Raji (cell line): ENCODE measurements around the gene GADL1.

Experiments
- POLR2A ChIP-seq: IDR thresholded peaks from 2 replicates; pipeline ENCODE4 v1.6.1; 2011; ENCODE audit warnings: low read depth, low read length, control low read depth; ENCODE audit not compliant: insufficient read depth

Gene GADL1

DNA sequence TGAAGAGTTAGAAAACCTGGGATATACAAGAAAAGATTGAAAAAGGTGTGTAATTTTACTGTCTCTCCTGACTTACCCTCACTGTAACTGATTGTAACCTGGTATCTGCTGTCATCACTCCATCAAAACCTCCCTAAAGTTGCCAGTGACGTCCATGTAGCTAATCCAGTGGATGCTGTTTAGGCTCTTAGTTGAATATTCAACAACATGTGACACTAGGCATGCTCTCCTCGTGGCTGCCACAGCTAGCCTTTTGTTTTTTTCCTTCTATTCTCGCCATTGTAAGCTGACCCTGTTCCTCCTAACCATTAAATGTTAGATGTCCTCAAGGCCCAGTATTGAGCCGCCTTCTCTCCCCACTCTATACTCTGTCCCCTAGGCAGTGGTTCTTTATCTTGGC lies 41.6 kb downstream of the GADL1 start:
- TF ChIP-seq POLR2A: no peak

DNA sequence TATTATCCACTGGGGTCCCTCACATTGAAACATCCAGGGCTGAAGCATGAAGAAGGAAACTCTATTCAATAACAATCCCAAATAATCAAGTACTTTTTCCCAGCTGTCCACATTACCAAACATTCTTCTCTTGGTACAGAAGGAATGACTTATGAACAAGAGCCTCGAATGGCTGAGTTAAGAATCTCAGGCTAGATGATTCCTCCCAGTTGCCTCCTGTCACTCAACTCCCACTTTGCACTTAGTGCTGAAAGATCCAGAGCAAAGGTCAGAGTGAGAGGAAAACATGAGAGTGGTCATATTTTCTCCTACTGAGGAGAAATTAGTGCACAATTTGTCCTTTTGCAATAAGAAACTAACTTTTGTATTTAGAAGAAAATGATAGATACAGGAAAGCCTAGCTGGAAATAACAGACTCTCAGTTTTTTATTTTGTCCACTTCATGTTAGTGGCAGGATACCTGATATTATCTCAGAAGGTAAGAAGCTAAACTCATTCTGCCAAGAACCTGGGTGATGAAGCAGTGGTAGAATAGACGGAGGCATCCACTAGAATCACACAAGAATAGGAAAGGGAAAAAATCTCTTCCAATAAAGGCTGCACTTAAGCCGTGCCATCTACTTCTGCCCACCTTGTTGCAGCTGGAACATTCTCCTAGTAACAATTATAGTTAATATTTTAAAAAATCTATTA lies 46.2 kb downstream of the GADL1 start:
- TF ChIP-seq POLR2A: no peak

DNA sequence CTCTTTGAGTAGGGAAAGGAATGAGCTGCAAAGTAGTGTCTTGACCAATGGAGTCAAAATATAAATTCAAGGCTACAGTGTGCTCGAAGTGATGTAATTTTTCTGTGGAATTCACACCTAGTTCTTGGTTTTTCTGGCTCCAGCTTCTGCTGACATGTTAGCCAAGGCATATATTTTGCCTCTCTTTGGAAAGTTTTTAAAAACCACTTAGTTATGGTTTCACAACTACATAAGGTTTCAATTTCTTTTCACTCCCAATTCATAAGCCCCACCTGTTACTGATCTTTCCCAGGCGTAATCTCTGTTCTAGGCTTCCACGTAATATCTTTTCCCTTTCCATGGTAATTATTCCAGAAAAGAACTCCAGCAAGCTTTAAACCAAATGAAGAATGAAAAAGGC lies 46.9 kb downstream of the GADL1 start:
- no peak for TF ChIP-seq POLR2A

DNA sequence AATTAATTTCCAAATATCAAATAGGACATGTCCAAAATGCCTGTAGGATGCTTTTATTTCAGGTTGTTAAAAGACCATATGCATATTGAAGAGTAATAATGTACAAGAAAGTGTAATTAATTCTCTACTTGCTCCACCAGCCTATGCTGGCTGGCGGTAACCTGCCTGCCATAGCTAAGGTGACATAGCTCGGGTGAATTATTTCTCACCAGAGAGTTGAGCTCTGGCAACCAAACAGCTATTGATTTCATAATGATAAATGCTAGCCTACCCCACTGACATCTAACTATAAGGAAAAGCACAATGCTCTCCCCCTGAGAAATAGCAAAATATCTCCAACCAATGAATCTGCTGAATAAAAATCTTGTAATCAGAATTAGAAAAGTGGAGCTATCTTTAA lies 48.9 kb downstream of the GADL1 start:
- TF ChIP-seq POLR2A: no peak

DNA sequence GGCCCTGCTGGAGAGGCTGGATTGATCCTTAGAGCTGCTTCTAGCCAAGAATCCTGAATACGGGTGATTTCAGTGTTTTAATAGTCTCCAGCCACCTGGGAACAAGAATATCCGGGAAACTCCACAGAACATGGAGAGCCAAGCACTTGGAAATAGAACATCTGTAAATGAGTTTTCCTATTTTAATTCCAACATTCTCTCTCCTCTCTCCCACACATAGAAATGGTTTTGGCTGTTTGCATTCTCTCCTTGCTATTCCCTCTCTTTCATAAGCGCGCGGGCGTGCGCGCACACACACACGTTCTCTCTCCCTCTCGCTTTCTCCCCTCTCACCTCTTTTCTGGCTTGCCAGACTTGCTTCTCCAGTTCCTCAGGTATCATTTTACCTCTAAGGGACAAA lies 50.6 kb downstream of the GADL1 start:
- no peak for TF ChIP-seq POLR2A

DNA sequence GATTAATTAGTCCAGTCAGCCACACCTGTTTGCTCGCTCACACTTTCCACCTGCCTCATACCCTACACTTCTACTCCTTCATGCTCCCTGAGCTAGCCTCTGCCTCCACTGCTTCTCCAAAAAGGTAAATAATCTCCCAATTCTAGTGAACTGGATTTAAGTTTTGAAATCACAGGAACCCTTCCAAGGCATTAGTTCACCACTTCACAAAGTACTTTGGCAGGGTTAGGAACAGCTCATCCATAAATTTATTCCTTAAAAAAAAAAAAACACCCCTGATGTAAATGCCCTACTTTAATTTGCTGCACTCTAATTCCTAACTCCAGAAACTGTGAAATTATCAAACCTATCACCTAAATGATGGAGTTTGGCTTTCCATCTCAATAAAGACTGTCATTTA lies 58.3 kb downstream of the GADL1 start:
- TF ChIP-seq POLR2A: no peak

DNA sequence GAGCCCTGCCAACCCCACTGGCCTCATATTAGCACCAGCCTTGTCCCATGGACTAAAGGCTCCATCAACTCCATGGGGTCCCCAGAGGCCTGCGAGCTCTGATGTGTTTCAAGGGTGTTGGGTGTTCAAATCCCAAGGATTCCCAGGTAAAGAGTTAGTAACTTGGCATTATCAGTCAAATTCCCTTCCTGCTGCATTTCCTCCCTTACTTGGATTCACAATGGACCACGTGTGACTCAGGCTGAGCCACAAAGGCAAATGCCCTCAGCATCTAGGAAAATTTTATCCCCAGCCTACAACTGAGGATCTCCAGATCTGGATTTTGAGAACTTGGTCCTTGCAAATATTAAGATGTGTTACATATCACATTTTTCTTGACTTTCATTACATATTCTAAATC lies 58.8 kb downstream of the GADL1 start:
- no peak for TF ChIP-seq POLR2A

DNA sequence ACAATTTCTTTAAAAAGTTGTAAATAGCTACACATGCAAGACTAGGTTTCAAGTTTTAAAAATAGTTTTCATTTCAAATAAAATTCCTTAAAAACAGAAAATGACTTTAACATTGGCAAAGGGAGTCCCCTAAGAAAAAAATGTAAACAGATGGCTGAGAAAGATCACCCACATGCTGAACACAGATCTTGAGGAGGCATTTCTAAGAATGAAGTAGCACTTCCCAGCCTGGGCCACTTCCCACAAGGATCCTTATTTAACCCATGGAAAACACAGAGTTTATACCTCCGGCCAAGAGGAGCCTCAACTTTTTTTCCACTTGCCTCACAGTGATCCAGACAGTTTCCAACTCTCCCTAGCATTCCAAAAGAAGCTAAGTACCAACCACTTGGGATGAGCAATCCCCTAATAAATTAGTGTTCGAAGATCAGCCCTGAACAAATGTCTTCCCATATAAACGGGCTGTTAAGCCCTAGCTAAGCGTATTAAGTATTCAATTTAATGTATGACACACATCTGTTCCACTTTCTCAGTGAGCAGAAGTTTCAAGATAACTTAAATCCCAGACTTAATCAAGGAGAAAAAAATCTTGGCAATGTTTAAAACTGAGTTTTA lies 61.4 kb downstream of the GADL1 start:
- no peak for TF ChIP-seq POLR2A

DNA sequence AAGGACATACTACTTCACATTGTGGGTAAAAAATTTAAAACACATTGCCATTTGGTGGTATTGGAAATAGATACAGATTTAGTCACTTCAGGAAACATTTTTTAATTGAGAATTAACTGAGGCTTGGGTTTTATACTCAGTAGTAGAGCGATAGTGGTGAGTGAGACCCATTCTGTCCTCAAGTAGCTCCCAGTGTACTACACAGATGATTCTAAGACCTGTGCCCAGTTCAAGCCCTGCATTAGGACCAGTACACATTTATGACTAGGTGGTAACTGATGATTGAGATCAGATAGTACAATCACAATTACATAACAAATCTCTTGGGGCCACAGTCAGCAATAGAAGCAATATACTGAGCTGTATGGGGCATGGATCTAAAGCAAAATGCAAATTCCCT lies 67.4 kb downstream of the GADL1 start:
- TF ChIP-seq POLR2A: no peak

DNA sequence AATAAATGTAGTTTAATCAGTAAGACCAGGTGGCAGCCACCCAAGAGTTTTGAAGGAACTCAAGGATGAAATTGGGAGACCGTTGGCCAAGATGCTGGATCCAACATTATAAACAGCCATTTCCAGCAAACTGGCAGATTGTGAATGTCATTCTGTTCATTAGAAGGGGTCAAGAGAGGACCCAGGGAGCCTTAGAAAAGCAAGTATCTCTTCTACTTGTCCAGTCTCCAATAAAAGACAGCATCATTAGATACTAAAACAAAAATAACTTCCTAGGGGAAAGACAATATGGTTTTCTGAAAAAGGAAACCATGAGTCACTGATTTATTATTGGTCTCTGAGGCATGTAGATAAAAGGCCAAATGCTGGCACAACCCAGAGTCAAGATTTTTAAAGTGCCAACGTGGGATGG lies 67.9 kb downstream of the GADL1 start:
- TF ChIP-seq POLR2A: no peak

DNA sequence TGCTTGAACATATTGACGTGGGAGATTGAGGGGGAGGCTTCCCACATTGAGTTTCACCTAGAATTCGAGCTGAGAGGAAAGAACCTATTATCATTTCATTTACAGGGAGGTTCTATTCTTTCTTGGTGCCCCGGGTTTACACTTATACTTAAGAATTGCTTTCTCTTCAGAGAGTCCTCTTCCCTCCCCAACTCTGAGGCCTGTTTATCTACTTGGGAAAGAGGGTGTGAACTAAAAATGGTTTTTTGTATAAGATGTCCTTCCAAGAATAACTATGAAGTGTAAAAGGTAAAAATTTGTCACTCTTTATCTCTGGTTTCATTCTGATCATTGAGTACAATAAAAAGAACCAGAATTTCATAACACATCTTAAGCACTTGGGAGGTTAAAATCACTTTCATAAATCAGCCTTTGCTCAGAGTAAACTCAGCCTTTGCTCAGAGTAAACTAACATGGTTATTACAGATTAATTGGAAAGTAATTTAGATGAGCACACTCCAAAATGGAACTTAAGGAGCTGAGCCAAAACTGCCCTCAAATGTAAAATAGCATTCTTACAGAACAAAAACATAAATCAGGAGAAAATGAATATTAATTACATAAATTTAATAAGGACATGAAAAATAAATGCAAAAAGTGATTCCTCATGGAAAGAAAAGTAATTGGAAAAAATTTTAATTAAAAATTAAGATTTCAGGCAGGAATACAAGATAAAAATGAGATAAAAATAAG lies 75.2 kb downstream of the GADL1 start:
- TF ChIP-seq POLR2A: no peak

DNA sequence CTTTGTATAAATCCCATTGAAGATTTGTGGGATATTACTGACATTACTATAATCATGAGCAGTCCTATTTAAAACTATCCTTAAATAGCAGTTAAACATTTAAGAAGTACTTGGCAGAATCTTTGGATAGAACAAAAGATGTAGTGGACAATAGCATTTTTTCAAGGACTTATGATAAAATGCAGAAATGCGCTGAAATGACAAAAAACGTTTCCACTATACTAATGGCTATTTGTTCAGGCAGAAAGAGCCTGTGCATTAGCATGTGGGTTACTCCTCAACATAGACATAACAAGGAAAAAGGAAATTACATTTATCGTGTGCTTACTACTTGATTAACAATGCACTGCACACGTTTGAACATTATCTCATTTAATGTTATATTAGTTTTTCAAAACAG lies 80.7 kb downstream of the GADL1 start:
- TF ChIP-seq POLR2A: no peak

DNA sequence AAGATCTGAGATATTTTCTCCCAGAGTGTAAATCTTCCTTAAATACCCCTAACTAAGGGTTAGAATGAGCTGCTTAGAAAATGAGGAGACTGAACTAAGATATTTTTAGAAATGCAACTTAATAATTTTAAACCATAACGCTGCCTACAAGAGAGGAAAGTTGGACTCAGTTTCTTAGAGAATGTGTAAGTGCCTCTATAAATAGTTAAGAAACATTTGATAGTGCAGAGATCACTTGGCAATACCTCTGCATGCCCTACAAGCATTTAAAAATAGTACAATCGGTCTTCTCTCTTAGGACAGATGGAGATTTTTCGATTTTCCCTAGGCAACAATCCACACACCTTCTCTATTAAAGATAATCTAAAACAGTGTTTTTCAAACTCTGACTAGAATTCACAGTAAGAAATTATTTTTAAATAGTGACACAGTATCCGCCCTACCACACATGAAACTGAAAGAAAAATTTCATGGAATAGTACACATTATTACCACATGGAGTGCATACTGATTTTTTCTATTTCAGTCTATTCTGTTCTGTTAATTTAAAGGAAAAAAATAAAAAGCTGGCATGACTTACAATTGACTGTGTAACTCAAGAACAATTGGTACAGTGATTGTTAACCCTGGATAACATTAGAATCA lies 83.2 kb downstream of the GADL1 start:
- TF ChIP-seq POLR2A: no peak

DNA sequence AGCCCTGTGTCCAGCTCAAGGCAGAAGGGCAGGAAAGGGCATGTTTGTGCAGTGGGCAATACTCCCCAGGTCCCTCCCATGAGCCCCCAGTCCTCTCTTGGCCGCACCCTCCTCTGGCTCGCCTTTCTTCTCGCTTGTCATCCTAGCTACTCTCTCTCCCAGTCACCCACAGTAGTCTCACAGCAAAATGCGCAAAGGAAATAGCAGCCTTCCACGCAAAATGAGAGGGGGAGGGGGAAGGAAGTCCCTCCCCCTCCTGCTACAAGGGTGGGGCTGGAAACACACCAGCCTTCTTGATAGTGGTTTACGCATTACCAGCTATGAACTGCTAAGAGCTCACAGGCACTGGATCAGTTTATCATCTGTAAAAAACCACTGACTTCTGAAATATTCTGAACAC lies 83.8 kb downstream of the GADL1 start:
- no peak for TF ChIP-seq POLR2A

DNA sequence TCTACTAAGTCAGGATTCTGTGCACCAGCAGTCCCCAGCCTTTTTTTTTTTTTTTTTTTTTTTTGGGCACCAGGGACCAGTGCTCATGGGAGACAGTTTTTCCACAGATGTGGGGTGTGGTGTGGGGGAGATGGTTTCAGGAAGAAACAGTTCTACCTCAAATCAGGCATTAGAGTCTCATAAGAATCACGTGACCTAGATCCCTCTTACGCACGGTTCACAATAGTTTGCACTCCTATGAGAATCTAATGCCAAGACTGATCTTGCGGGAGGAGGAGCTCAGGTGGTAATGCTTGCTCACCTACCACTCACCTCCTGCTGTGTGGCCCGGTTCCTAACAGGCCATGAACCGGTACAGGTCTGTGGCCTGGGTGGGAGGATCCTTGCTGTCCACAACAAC lies 88.8 kb downstream of the GADL1 start:
- no peak for TF ChIP-seq POLR2A

DNA sequence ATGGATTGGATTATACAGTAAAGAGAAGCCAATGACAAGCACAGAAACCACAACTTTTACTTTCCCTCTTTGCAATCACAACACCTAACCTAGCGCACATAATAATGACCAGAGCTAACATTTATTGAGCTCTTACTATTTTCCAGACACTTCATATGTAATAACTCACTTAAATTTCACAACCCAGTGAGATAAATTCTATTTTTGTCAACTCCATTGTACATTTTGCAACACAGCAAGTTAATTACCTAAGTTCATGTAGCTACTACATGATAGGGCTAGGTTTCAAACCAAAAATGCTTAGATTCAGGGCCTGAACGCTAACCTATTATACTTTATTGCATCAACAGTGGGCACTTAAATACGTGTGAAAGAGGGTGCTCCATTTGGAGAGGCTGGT lies 89.5 kb downstream of the GADL1 start:
- TF ChIP-seq POLR2A: no peak
